Body of pancreas (tissue), 4 donors: ENCODE data around the gene TIMM17B. TPM values are rescaled to one million over a fixed set of nuclear protein-coding genes. Genes with fewer than 3 reads are reported as not detected.

Source experiments
- ATAC-seq: fragments of 150-250 bp; one replicate; pipeline ENCODE4 v1.9.1; 2016
- DNase-seq, 4 donors: peaks; one replicate each; pipeline ENCODE4 v3.0.0-alpha.2; 2019
- H3K27ac ChIP-seq, 4 donors: fragments of 200-600 bp; sonication (generic); 1 replicate in 3 of 4; 2 replicates in 1 of 4; pipeline versions ENCODE4 v1.5.1 to v1.6.1; 2016 to 2019; ENCODE audit warnings: mild to moderate bottlenecking in 1 of 4, mixed read lengths in 1 of 4, moderate library complexity in 1 of 4
- H3K27me3 ChIP-seq, 2 donors: fragments of 200-600 bp; sonication (generic); one replicate each; pipeline ENCODE4 v1.6.0; 2016; ENCODE audit warnings: mild to moderate bottlenecking in 1 of 2
- H3K36me3 ChIP-seq, 2 donors: fragments of 200-600 bp; sonication (generic); replicated peaks in 1 of 2; 2 replicates each; pipeline ENCODE4 v1.5.1; 2016; ENCODE audit warnings: low read depth in 2 of 2; ENCODE audit not compliant: insufficient read depth in 1 of 2
- H3K4me1 ChIP-seq: fragments of 200-600 bp; sonication (generic); one replicate; pipeline ENCODE4 v1.6.0; 2016
- H3K4me3 ChIP-seq, 2 donors: fragments of 200-600 bp; sonication (generic); 1 replicate in 1 of 2; 2 replicates in 1 of 2; pipeline ENCODE4 v1.5.1; 2016 to 2019
- H3K9me3 ChIP-seq, 3 donors: fragments of 200-600 bp; sonication (generic); 1 replicate in 2 of 3; 2 replicates in 1 of 3; pipeline ENCODE4 v1.5.1; 2016
- CTCF ChIP-seq, 7 experiments: fragments of 450-650 bp in 4 of 7; fragments of 200-600 bp in 3 of 7; sonication (generic) in 3 of 7; IDR thresholded peaks; one replicate each; pipeline ENCODE4 v1.5.1; 2016 to 2019; ENCODE audit warnings: antibody characterized with exemption in 7 of 7
- POLR2A ChIP-seq, 3 donors: fragments of 450-650 bp; IDR thresholded peaks; one replicate each; pipeline ENCODE4 v1.6.1; 2016; ENCODE audit warnings: antibody characterized with exemption in 3 of 3, mild to moderate bottlenecking in 2 of 3
- WGBS, 2 donors: methylation state at CpG; one replicate each; pipeline ENCODE4 v1.1.5; 2017; 5-methylcytosine and 5-hydroxymethylcytosine counted together
- intact Hi-C: fragments of 100-400 bp; cut with DNase I; formaldehyde crosslinking; loops from one replicate; pipeline ENCODE4 v1.15.1; 2023
- total RNA-seq, 2 donors: library from RNA; depleted of rRNA; stranded (reverse); fragments of >200 nt; gene quantifications; one replicate each; pipeline ENCODE4 v1.1.0, GENCODE V29; 2016

TIMM17B gene
- total RNA-seq, 2 donors from 2014 or later, result 24.4 to 35.3 TPM

- no peak for DNase-seq
- TF ChIP-seq POLR2A (IDR thresholded peaks at IDR 0.05), result no peak
- no peak for TF ChIP-seq CTCF (IDR thresholded peaks at IDR 0.05)
- intact Hi-C loops, result no loop called here
- H3K27me3 ChIP-seq, result no peaks in the 10 kb centered on the region
- no peaks in the 10 kb centered on the region for H3K4me1 ChIP-seq
- H3K36me3 ChIP-seq, result no peaks in the 10 kb centered on the region
- no peak overlapping the region for H3K27ac ChIP-seq
- H3K4me3 ChIP-seq, result no peak overlapping the region
- no peak for ATAC-seq
- 54 to 77% methylated on average over 3 to 7 of the region's 7 CpGs for WGBS, 2 donors
- H3K9me3 ChIP-seq, result no peaks in the 10 kb centered on the region
Measured at GRCh38 chrX:48852857-48853256, 44.7 kb downstream of the TIMM17B start.

- intact Hi-C loops, result no loop called here
- Histone ChIP-seq H3K4me3 (no peak overlapping the region), H3K9me3 (no peaks in the 10 kb centered on the region), H3K27ac (no peak overlapping the region), H3K27me3 (no peaks in the 10 kb centered on the region), H3K36me3 (no peaks in the 10 kb centered on the region), H3K4me1 (no peaks in the 10 kb centered on the region)
- no peak for ATAC-seq
- 30 to 36% methylated on average over 1 of the region's 1 CpG for WGBS, 2 donors
- no peak for TF ChIP-seq POLR2A (IDR thresholded peaks at IDR 0.05)
- no peak for TF ChIP-seq CTCF (IDR thresholded peaks at IDR 0.05)
- no peak for DNase-seq
Measured at GRCh38 chrX:48848847-48849246, 48.7 kb downstream of the TIMM17B start.

Other genes with a start within 250 kb of the TIMM17B start
- gene WAS, start 214.0 kb downstream of the TIMM17B start, total RNA-seq, result 1 to 10 TPM in 1 of 2 donors, not detected in 1; 1.0 TPM
- gene SUV39H1, start 201.0 kb downstream of the TIMM17B start, total RNA-seq, result 1 to 10 TPM; 2.1 to 2.6 TPM
- gene GLOD5, start 136.0 kb downstream of the TIMM17B start, total RNA-seq, result not detected
- not detected for gene GATA1, start 111.2 kb downstream of the TIMM17B start, total RNA-seq
- 10 to 100 TPM; 34.5 to 75.5 TPM for gene HDAC6, start 95.7 kb downstream of the TIMM17B start, total RNA-seq
- not detected for gene ERAS, start 71.3 kb downstream of the TIMM17B start, total RNA-seq
- 100 to 1,000 TPM; 110 to 196 TPM for gene PCSK1N, start 62.2 kb downstream of the TIMM17B start, total RNA-seq
- 10 to 100 TPM; 43.6 to 48.1 TPM for gene PQBP1, start 162 bp upstream of the TIMM17B start, total RNA-seq
- 10 to 100 TPM; 12.5 to 20.1 TPM for gene SLC35A2, start 13.9 kb upstream of the TIMM17B start, total RNA-seq
- gene PIM2, start 21.3 kb upstream of the TIMM17B start, total RNA-seq, result 1 to 10 TPM; 2.3 to 7.9 TPM
- 10 to 100 TPM; 23.6 to 40.2 TPM for gene OTUD5, start 59.8 kb upstream of the TIMM17B start, total RNA-seq
- gene KCND1, start 74.1 kb upstream of the TIMM17B start, total RNA-seq, result 1 to 10 TPM in 1 of 2 donors, under 1 TPM in 1; 0.52 to 1.3 TPM
- 10 to 100 TPM; 22.8 to 42.5 TPM for gene GRIPAP1, start 104.5 kb upstream of the TIMM17B start, total RNA-seq
- 10 to 100 TPM; 24.9 to 71.9 TPM for gene TFE3, start 145.6 kb upstream of the TIMM17B start, total RNA-seq
- gene CCDC120, start 161.2 kb upstream of the TIMM17B start, total RNA-seq, result 10 to 100 TPM in 1 of 2 donors, 1 to 10 TPM in 1; 6.5 to 13.8 TPM
- gene PRAF2, start 176.2 kb upstream of the TIMM17B start, total RNA-seq, result 10 to 100 TPM in 1 of 2 donors, 1 to 10 TPM in 1; 5.4 to 10.9 TPM
- gene WDR45, start 182.1 kb upstream of the TIMM17B start, total RNA-seq, result 10 to 100 TPM; 59.4 to 77.1 TPM
- 10 to 100 TPM; 12.9 to 15.3 TPM for gene GPKOW, start 226.0 kb upstream of the TIMM17B start, total RNA-seq